ENCODE data around the gene ANKMY2.

DNA sequence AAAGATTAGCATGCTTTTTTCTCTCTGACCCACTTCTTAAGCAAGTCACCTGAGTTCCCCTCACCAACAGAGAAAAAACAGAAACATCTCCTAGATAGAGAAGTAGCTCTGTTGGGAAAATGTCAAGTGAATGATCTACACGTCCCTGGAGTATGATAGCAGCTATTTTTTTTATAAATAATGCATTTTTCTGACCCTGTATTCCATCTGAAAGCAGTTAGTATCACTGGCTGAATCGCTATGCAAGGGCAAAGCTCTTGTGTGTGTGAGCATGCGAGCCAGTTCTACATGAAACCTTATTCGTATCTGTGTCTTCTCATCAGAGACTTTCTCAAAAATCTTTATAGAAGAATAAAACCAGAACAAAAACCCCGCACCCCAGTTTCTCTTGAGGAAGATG is 8.2 kb downstream of the ANKMY2 start:
- TF ChIP-seq, protein P1, sequence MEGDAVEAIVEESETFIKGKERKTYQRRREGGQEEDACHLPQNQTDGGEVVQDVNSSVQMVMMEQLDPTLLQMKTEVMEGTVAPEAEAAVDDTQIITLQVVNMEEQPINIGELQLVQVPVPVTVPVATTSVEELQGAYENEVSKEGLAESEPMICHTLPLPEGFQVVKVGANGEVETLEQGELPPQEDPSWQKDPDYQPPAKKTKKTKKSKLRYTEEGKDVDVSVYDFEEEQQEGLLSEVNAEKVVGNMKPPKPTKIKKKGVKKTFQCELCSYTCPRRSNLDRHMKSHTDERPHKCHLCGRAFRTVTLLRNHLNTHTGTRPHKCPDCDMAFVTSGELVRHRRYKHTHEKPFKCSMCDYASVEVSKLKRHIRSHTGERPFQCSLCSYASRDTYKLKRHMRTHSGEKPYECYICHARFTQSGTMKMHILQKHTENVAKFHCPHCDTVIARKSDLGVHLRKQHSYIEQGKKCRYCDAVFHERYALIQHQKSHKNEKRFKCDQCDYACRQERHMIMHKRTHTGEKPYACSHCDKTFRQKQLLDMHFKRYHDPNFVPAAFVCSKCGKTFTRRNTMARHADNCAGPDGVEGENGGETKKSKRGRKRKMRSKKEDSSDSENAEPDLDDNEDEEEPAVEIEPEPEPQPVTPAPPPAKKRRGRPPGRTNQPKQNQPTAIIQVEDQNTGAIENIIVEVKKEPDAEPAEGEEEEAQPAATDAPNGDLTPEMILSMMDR (tag by site-specific recombination; IDR thresholded peaks at IDR 0.05): no peak
- TF ChIP-seq ZNF221 (tag by site-specific recombination; IDR thresholded peaks at IDR 0.05; ENCODE audit: borderline replicate concordance) (no peak), ZNF530 (tag by site-specific recombination; IDR thresholded peaks at IDR 0.05; ENCODE audit: low read depth) (no peak), ZNF561 (tag by site-specific recombination; IDR thresholded peaks at IDR 0.05; ENCODE audit: borderline replicate concordance) (no peak)
- TF ChIP-seq, protein P2, sequence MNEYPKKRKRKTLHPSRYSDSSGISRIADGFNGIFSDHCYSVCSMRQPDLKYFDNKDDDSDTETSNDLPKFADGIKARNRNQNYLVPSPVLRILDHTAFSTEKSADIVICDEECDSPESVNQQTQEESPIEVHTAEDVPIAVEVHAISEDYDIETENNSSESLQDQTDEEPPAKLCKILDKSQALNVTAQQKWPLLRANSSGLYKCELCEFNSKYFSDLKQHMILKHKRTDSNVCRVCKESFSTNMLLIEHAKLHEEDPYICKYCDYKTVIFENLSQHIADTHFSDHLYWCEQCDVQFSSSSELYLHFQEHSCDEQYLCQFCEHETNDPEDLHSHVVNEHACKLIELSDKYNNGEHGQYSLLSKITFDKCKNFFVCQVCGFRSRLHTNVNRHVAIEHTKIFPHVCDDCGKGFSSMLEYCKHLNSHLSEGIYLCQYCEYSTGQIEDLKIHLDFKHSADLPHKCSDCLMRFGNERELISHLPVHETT (tag by site-specific recombination; IDR thresholded peaks at IDR 0.05): no peak
